Tibial nerve (tissue), 4 donors: ENCODE data around the gene RAE1. TPM values are rescaled to one million over a fixed set of nuclear protein-coding genes. Genes with fewer than 3 reads are reported as not detected.

Source experiments
- DNase-seq, 2 donors: peaks; one replicate each; pipeline ENCODE4 v3.0.0-alpha.2; 2019; ENCODE audit warnings: low spot score in 2 of 2
- H3K27ac ChIP-seq, 4 donors: fragments of 200-600 bp; sonication (generic) in 3 of 4; one replicate each; pipeline ENCODE4 v1.5.1; 2017 to 2019; ENCODE audit warnings: mild to moderate bottlenecking in 1 of 4
- H3K27me3 ChIP-seq, 2 donors: fragments of 200-600 bp; sonication (generic) in 1 of 2; one replicate each; pipeline versions ENCODE4 v1.5.1 to v1.6.0; 2017 to 2019
- H3K36me3 ChIP-seq, 3 donors: fragments of 200-600 bp; sonication (generic); one replicate each; pipeline ENCODE4 v1.5.1; 2018 to 2019
- H3K4me1 ChIP-seq, 4 donors: fragments of 200-600 bp; sonication (generic) in 3 of 4; one replicate each; pipeline ENCODE4 v1.5.1; 2017 to 2019
- H3K4me3 ChIP-seq, 4 donors: fragments of 200-600 bp; sonication (generic) in 3 of 4; one replicate each; pipeline ENCODE4 v1.5.1; 2017 to 2019; ENCODE audit warnings: mild to moderate bottlenecking in 1 of 4, moderate library complexity in 1 of 4
- H3K9me3 ChIP-seq, 4 donors: fragments of 200-600 bp; sonication (generic) in 3 of 4; one replicate each; pipeline ENCODE4 v1.5.1; 2017 to 2019
- CTCF ChIP-seq, 5 experiments: fragments of 200-600 bp in 3 of 5; fragments of 450-650 bp in 2 of 5; sonication (generic) in 3 of 5; IDR thresholded peaks; one replicate each; pipeline ENCODE4 v1.5.1; 2016 to 2019; ENCODE audit warnings: antibody characterized with exemption in 5 of 5, mild to moderate bottlenecking in 3 of 5, moderate library complexity in 2 of 5
- EP300 ChIP-seq, 2 donors: sonication (generic); formaldehyde crosslinking; IDR thresholded peaks; one replicate each; pipeline ENCODE4 v1.6.1; 2017; ENCODE audit warnings: antibody characterized with exemption in 2 of 2, mild to moderate bottlenecking in 1 of 2
- POLR2A ChIP-seq, 2 donors: fragments of 450-650 bp; IDR thresholded peaks; one replicate each; pipeline ENCODE4 v1.6.1; 2017; ENCODE audit warnings: antibody characterized with exemption in 2 of 2, mild to moderate bottlenecking in 2 of 2, moderate library complexity in 2 of 2
- WGBS, 2 donors: methylation state at CpG; one replicate each; pipeline ENCODE4 v1.1.5; 2018; 5-methylcytosine and 5-hydroxymethylcytosine counted together
- total RNA-seq, 4 donors: library from RNA; depleted of rRNA; stranded (reverse); fragments of >200 nt; gene quantifications; one replicate each; pipeline ENCODE4 v1.1.0, GENCODE V29; 2016

RAE1 gene
- total RNA-seq, 4 donors from 2014 or later, result 12.6 to 20.9 (median 19.0) TPM

GRCh38 chr20:57320358-57320757, 30.7 kb upstream of the RAE1 start:
- no peak overlapping the region for H3K27ac ChIP-seq
- no peaks in the 10 kb centered on the region for H3K36me3 ChIP-seq
- no peak for DNase-seq
- no peaks in the 10 kb centered on the region for H3K9me3 ChIP-seq
- 72 to 79% methylated on average over 3 of the region's 3 CpGs for WGBS, 2 donors
- peaks cover 0 to 5% (median 0%) of the 10 kb centered on the region in 4 donors for H3K4me1 ChIP-seq
- TF ChIP-seq POLR2A (IDR thresholded peaks at IDR 0.05) (no peak), CTCF (IDR thresholded peaks at IDR 0.05) (no peak), EP300 (IDR thresholded peaks at IDR 0.05) (no peak)
- H3K4me3 ChIP-seq, result no peak overlapping the region
- H3K27me3 ChIP-seq, result no peaks in the 10 kb centered on the region

GRCh38 chr20:57321142-57321541, 29.9 kb upstream of the RAE1 start:
- 94% methylated on average over 2 of the region's 2 CpGs for WGBS, 2 donors
- no peak overlapping the region for H3K27ac ChIP-seq
- TF ChIP-seq POLR2A (IDR thresholded peaks at IDR 0.05) (no peak), CTCF (IDR thresholded peaks at IDR 0.05) (no peak), EP300 (IDR thresholded peaks at IDR 0.05) (no peak)
- H3K36me3 ChIP-seq, result no peaks in the 10 kb centered on the region
- no peak for DNase-seq
- peaks cover 0 to 5% (median 0%) of the 10 kb centered on the region in 4 donors for H3K4me1 ChIP-seq
- no peaks in the 10 kb centered on the region for H3K27me3 ChIP-seq
- H3K9me3 ChIP-seq, result no peaks in the 10 kb centered on the region
- H3K4me3 ChIP-seq, result no peak overlapping the region

GRCh38 chr20:57322476-57322875, 28.6 kb upstream of the RAE1 start:
- no peak overlapping the region for H3K27ac ChIP-seq
- no peak for DNase-seq
- H3K9me3 ChIP-seq, result no peaks in the 10 kb centered on the region
- no peak for TF ChIP-seq POLR2A (IDR thresholded peaks at IDR 0.05)
- no peak for TF ChIP-seq CTCF (IDR thresholded peaks at IDR 0.05)
- TF ChIP-seq EP300 (IDR thresholded peaks at IDR 0.05), result no peak
- WGBS, 2 donors, result 76 to 89% methylated on average over 2 of the region's 2 CpGs
- H3K36me3 ChIP-seq, result no peaks in the 10 kb centered on the region
- H3K4me1 ChIP-seq, result peaks cover 0 to 5% (median 0%) of the 10 kb centered on the region in 4 donors
- H3K27me3 ChIP-seq, result no peaks in the 10 kb centered on the region
- H3K4me3 ChIP-seq, result no peak overlapping the region

GRCh38 chr20:57323034-57323433, 28.0 kb upstream of the RAE1 start:
- Histone ChIP-seq H3K27ac (no peak overlapping the region), H3K9me3 (no peaks in the 10 kb centered on the region), H3K27me3 (no peaks in the 10 kb centered on the region), H3K4me3 (no peak overlapping the region), H3K36me3 (no peaks in the 10 kb centered on the region), H3K4me1 (peaks cover 0 to 5% (median 0%) of the 10 kb centered on the region in 4 donors)
- 12% methylated on average over 6 of the region's 6 CpGs for WGBS, 2 donors
- no peak for DNase-seq
- TF ChIP-seq POLR2A (IDR thresholded peaks at IDR 0.05), result no peak
- TF ChIP-seq EP300 (IDR thresholded peaks at IDR 0.05), result no peak
- no peak for TF ChIP-seq CTCF (IDR thresholded peaks at IDR 0.05)

DNA sequence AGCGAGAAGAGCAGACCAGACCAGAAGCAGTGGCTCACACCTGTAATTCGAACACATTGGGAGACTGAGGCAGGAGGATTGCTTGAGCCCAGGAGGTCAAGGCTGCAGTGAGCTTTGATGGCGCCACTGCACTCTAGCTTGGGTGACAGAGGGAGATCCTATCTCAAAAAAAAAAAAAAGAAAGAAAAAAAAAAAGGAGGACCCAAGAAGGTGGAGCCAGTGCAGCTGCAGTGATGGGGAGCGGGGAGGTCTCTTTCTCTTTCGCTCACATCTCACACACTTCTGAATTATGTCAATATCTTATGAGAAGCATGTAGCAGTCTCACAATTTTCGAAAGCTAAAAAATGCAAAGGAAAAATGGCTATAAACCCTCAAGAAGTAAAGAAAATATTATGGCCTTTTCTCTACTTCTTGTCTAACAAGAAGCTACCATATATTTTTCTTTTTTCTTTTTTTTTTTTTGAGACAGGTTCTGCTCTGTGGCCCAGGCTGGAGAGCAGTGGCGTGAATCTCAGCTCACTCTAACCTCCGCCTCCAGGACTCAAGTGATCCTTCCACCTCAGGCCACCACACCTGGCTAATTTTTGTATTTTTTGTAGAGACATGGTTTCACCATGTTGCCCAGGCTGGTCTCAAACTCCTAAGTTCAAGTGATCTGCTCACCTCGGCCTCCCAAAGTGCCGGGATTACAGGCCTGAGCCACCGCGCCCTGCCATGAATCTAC, 25.3 kb upstream of the RAE1 start:
- TF ChIP-seq POLR2A (IDR thresholded peaks at IDR 0.05) (no peak), EP300 (IDR thresholded peaks at IDR 0.05) (no peak), CTCF (IDR thresholded peaks at IDR 0.05) (no peak)
- H3K4me3 ChIP-seq, result no peak overlapping the region
- DNase-seq, result no peak
- no peak overlapping the region for H3K27ac ChIP-seq
- H3K27me3 ChIP-seq, result peaks cover 0 to 8% of the 10 kb centered on the region in 2 donors
- H3K36me3 ChIP-seq, result no peaks in the 10 kb centered on the region
- H3K4me1 ChIP-seq, result peaks cover 0 to 5% (median 0%) of the 10 kb centered on the region in 4 donors
- H3K9me3 ChIP-seq, result no peaks in the 10 kb centered on the region
- WGBS, 2 donors, result 91 to 92% methylated on average over 12 of the region's 12 CpGs
